GM20000 (cell line): ENCODE measurements around the gene CGB1.
"Not testable (repeated sequence)": the region's sequence is repeated elsewhere in the genome, so short reads cannot be mapped to it uniquely, and the experiment has no call there.

Experiments used
- DNase-seq: peaks from one replicate; pipeline ENCODE4 v3.0.0; 2012; ENCODE audit warnings: low spot score
- TF ChIP-seq, protein P1 (sequence below): IDR thresholded peaks from 2 replicates; pipeline ENCODE4 v1.5.1; 2012; ENCODE audit warnings: mild to moderate bottlenecking, control low read depth; ENCODE audit errors: extremely low read depth, missing control alignments

CGB1 gene

DNA sequence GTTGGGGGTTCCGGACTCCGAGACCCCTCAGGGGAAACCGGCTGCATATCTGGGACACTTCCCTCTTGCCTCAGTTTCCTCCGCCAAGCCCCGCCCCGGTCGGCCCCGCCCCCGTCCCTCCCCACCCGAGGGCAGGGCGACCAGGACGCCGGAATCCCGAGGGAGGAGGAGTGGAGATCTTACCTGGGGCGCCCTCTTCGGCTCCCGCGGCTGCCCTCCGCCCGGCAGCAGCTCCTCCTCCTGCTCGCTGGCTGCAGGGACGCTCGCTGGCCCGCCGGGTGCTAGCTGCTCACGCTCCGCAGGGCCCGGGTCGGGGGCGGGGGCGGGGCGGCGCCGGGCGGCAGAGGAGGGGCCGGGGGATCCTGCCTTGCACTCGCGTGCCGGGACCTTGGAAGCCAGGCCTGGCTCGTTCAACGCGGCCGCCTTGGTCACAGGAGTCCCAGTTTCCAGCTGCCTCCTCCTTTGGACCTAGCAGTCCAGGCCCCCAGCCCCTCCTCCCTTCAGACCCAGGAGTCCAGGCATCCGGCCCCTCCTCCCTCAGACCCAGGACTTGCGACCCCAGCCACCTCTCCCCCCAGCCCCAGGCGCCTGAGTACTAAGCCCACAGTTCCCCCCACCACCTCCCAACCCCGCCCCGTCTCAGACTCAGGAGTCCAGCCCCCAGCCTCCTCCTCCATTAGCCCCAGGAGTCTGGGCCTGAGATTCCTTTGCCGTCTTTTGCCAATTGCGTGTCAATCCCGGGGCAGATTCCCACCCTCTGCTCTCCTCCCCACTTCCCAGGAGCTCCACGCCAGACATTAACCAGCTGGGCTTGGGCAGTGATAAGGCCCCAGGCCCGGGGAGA lies 28.3 kb upstream of the CGB1 start, which contains the start of gene NTF4:
Gene NTF4 (minus strand): TSS at position 51 of the 844 bp plus-strand sequence. CDS start 2,821 bp downstream, outside the sequence.
- TF ChIP-seq, protein P1, sequence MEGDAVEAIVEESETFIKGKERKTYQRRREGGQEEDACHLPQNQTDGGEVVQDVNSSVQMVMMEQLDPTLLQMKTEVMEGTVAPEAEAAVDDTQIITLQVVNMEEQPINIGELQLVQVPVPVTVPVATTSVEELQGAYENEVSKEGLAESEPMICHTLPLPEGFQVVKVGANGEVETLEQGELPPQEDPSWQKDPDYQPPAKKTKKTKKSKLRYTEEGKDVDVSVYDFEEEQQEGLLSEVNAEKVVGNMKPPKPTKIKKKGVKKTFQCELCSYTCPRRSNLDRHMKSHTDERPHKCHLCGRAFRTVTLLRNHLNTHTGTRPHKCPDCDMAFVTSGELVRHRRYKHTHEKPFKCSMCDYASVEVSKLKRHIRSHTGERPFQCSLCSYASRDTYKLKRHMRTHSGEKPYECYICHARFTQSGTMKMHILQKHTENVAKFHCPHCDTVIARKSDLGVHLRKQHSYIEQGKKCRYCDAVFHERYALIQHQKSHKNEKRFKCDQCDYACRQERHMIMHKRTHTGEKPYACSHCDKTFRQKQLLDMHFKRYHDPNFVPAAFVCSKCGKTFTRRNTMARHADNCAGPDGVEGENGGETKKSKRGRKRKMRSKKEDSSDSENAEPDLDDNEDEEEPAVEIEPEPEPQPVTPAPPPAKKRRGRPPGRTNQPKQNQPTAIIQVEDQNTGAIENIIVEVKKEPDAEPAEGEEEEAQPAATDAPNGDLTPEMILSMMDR = no peak
- peak; percentile 49 for DNase-seq

GRCh38 chr19:49064029-49064629 lies 27.4 kb upstream of the CGB1 start:
- TF ChIP-seq, protein P1 = no peak
- peak; percentile 28 for DNase-seq

GRCh38 chr19:49061445-49061844 lies 24.8 kb upstream of the CGB1 start:
- TF ChIP-seq, protein P1 = no peak
- DNase-seq = peak; percentile 48

GRCh38 chr19:49061000-49061399 lies 24.3 kb upstream of the CGB1 start:
- TF ChIP-seq, protein P1 = no peak
- no peak for DNase-seq

- TF ChIP-seq, protein P1 = no peak
- peak; percentile 17 for DNase-seq
Observed at GRCh38 chr19:49059053-49059452, 22.4 kb upstream of the CGB1 start.

GRCh38 chr19:49058562-49058961 lies 21.9 kb upstream of the CGB1 start:
- TF ChIP-seq, protein P1 = no peak
- peak; percentile 52 for DNase-seq

DNA sequence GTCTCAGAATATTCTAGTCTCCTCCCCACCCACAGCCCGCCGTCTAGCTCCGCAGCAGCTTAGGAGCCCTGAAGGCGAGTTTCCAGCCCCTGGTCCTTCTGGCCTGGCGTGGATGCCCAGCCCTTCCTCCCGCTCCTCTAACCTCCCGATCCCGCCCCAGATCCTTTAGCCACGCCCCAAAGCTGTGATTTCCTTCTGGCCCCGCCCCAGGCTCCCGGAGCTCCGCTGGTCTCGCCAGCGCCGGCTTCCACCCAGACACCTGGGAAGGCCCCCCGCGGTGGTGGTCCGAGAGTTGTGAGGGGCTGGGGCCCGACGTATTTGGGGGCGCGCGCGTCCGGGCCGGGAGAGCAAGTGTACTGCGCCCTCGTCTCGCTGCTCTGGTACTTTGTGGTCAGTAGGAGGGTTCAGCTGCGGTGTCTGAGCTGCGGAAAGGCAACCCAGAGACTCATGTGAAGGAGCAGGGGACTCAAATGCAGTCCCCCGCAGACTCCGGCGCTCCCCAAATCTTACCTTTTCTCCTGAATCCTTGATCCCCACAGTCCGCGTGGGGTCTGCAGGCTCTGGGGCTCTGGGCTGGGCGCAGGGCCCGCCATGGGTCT lies 21.0 kb upstream of the CGB1 start, which contains the start of gene CGB7:
Gene CGB7 (minus strand): TSS at position 114 of the 599 bp plus-strand sequence. CDS start 2,374 bp downstream, outside the sequence.
- TF ChIP-seq, protein P1 = no peak
- peak; percentile 58 for DNase-seq

DNA sequence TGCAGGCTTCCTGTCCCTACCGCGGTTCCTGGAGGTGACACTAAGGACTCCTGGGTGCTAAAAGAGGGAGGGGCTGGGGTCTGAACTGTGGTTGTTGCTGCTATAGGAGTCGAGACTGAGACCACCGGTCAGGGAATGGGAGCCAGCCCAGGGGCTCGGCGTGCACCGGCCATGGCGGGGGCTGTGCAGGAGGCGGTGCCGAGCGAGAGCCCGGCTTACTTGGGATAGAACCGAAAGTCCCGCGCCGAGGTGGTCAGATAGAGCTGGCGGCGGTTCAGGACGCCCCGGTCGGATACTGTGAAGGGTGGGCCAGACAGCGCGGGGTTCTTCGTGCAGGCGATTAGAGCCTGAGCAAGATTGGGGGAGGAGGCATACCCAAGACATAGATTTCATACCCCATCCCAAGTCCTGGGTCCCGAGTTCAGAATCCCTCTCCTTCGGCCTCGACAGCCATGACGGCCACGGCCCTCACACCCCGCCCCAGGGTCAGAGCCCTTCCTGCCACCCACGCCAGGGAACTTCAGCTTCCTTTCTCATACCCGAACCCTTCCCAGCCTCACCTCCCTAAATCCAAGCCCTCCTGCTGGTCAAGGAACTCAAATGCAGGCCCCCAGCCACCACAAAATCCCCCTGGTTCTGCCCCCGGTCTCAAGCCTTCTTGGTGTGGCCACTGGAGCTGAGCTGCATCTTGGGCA lies 20.4 kb upstream of the CGB1 start:
- DNase-seq = not testable (repeated sequence)
